Measurements from ENCODE around the gene MOSMO.
"Not testable (repeated sequence)": the region's sequence is repeated elsewhere in the genome, so short reads cannot be mapped to it uniquely, and the experiment has no call there.

MOSMO gene

DNA sequence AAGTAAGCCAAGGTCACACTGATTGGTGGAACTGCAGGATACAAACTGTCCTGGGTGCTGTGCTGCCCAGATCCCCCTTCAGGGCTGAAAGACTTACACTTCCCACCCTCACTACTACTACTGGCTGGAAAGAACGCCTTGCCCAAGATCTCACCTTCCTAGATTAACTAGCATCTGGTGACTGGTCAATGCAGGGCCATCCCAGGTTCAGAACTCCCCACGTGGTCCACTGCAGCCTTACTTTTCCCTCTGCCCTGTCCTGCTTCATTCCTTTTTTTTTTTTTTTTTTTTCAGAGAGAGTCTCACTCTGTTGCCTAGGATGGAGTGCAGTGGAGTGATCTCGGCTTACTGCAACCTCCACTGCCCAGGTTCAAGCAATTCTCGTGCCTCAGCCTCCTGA lies 4.7 kb upstream of the MOSMO start:
- no peak for DNase-seq (ENCODE audit: low read depth)

DNA sequence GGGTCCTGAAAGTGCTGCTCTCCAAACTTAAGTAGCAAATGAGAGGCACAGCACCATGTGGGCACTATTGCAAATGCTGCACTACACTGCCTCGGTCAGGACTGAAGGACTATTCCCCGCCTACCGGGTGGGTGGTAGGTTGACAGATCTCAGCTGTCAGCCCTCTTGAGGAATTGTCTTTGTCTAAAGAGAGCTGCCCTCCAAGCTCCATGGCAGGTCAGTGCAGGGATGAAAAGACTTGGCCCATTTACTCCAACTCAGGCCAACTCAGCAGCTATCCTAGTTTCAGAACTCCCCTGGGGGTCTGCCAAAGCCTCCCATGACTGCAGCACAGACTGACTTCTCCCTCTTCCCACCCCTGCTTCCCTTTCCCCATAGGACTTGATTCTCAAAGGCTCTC lies 3.6 kb upstream of the MOSMO start:
- no peak for DNase-seq (ENCODE audit: low read depth)

DNA sequence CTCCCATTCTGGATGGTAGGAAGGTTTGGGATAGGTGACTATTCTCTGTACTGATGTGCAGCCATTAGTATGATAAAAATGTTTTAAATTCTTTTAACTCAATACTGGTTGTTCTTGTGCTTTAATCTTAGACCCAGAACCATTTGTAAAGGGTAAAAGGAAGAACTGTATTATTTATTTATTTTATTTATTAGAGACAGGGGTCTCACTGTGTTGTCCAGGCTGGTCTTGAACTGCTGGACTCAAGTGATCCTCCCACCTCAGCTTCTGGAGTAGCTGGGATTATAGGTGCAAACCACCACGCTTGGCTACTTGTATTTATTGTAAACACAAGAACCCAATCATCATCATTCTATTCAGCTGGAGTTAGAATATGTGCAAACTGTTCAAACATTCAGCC lies 2.2 kb upstream of the MOSMO start:
- DNase-seq (ENCODE audit: low read depth): no peak

DNA sequence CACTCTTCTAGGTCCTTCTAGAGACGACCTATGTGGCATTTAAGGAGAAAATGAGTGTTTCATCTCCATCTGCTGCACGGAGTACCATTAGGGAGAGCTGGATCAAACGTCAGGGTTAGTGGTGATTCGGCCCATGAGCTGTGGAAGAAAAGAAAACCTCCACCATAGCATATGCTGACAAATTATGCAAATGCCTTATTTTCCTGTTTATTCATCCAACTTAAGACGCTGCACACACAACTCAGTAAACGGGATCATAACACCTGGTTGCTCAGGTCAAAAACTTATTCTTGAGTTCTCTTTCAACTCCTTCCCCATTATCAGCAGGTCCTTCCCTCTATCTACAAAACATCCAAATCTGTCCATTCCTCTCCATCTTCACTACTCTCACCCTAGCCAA lies 1.3 kb upstream of the MOSMO start:
- DNase-seq (ENCODE audit: low read depth): no peak

DNA sequence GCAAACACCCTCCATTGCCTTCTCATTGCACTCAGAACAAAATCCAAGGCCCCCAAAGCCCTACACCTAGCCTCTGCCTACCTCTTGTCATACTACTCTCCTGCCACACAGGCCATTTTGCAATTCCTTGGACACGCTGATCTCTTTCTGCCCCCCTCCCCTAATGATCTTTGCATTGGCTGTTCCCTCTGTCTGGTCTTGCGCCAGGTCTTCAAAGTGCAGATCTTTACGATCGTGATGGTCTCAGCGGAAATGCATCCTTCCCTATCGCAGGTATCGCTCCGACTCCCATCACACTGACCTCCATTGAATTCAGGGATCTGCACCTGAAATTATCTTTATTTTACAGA lies 777 bp upstream of the MOSMO start:
- no peak for DNase-seq (ENCODE audit: low read depth)

DNA sequence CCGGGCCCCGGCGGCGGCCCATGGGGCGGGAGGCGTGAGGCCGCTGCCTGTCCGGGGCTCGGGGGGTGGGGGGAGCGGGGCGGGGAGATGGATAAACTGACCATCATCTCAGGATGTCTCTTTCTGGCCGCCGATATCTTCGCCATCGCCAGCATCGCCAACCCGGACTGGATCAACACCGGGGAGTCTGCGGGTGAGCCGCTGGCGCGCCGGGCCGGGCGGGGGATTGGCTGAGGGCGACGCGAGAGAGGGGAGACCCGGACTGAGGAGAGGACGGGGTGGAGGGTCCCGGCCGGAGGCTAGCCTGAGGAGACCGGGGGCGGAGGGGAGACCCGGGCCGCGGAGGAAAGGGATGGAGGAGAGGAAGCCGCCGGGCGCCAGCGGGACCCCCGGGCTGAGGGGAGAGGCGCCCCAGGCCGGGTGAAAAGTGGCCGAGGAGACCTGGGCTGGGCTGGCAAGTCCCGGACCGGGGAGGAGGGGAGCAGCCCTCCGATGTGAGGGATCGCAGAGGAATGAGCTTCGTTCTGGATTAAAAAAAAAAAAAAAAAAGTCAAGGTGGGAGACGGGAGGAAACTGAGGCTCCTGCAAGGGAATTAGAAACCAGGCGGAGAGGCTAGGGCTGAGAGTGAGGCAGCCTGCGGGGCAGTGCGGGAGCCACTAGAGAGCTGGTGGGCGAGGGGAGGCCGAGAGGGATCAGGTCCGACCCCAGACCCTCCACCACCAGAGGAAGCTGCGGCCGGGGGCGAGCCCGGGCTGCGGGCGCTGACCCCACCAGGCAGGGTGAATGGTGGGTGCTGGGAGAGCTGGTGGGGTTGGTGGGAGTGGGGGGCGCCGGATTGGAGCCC lies 526 bp downstream of the MOSMO start:
- DNase-seq (ENCODE audit: low read depth): no peak

DNA sequence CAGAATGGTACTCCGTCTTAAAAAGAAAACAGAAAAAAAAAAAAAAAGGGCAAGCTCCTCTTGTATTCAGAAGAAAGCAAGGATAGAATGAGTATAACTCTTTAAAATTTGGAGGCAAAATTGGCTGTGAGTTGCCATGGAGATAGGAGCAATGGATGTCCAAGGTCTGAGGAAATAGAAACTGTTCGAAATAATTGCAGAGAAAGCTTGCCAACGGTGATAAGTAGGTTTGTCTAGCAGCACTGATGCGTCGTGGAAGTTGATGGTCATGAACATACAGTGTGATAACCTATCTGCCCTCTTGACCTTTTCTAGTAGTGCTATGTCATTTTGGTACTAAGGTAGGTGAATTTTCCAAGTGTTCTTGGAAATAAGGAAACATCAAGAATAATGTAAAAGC lies 3.0 kb downstream of the MOSMO start:
- no peak for DNase-seq (ENCODE audit: low read depth)

DNA sequence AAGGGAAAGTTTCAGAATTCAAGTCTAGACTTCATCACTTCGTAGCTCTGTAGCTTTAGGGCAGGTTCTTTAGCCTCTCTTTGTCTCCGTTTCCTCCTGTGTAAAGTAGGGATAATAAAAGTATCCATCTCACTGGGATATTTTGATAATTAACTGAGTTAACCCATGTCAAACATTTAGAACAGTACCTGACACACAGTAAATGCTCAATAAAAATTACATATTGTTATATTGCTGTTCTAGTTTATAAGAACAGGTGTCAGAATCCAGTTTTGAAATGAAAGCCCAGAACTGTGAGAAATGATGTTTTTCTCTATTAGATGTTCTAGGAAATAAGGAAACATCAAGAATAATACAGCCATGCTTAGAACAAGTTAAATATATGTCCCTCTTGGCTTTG lies 4.3 kb downstream of the MOSMO start:
- DNase-seq (ENCODE audit: low read depth): no peak

DNA sequence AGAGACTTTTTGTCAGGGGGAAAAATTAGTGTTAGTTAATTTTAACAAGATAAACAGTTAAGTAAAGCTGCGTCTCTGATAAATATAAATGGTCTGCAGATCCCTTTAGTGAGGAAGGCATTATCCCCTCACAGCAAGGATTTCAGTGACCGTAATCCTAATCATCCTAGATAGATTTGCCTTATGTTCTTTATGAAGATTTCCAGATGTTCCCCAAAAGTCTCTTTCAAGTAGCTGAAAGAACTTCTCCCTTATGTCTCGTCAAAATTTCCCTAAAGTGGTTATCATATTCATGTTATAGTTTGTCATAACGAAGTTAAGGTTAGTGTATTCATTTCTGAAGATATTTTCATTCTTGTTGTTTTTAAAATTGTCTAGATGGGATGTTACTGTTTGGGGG lies 5.6 kb downstream of the MOSMO start:
- no peak for DNase-seq (ENCODE audit: low read depth)

DNA sequence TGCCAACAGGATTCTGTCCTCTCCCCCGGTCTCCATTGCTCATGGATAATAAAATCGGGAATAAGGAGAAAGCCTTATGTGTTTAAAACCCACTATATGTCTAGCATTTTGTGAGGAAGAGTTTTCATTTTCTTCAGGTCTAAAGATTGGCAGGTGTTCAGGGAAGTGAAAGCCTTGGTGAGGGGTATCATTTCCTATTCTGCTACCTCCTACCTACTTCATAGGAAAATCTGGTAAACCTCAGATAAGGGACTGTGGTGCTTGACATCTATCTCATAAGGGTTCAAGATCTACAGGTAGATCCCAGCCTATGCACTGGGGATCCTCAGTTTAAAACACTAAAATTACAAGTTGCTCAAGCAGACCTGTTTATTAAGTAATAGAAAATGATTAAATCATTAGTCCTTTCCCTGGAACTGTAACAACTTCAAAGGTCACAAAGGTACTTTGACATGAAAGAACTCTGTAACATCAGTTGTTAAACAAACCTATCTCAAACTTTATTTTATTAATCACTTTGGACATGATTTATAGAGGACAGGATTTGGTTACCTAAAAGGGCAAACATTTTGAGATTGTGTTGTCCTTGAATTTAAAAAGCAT lies 6.5 kb downstream of the MOSMO start:
- DNase-seq (ENCODE audit: low read depth): no peak

DNA sequence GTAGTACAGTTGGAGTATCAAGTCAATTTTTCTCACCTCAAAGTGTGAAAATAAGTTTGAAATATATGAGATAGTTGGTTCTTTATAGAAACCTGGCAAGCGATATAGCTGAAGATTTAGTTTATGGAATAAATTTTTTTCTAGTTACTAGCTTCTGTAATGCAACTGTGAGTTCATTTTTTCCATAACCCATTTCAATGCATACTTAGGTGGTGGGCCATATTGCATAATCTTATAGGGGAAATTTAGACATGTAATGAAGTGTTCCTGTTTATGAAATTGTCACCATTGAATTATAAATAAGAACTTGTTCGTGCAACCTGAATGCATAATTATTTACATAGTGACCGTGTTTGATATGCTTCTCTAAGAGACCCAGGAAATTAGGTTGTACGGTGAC lies 9.0 kb downstream of the MOSMO start:
- no peak for DNase-seq (ENCODE audit: low read depth)

DNA sequence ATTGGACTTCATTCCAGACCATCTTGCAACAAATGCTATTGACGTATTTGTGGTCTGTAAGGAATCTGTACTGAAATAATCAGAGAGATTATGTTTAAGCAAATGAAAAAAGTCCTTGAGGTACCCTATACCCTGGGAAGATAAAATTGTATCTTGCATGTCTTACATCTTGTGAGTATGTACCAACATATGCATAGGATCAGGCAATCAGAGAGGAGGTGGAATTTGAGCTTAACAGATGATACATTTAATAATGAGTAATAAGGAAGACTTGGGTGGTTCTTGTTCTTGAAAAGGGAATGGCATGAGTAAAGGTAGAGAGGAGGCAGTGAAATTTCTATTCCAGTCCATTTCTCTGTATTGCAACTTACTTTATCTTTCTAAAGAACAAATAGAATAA lies 10.6 kb downstream of the MOSMO start:
- DNase-seq (ENCODE audit: low read depth): no peak

DNA sequence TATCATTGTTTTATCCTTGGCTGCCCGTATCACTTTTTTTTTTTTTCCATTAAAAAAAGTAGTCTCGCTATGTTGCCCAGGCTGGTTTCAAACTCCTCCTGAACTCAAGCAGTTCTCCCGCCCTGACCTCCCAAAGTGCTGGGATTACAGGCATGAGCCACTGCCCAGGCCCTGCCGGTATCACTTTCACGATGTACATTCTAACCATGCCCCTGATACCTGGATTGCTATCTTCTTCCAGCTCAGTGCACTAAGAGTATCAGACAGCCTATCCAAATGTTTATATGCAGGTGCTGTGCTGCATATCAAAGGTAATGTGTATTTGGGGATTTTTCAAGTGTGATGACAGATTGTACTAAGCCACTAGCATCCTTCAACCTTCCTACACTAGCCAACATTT lies 14.2 kb downstream of the MOSMO start:
- DNase-seq (ENCODE audit: low read depth): no peak

DNA sequence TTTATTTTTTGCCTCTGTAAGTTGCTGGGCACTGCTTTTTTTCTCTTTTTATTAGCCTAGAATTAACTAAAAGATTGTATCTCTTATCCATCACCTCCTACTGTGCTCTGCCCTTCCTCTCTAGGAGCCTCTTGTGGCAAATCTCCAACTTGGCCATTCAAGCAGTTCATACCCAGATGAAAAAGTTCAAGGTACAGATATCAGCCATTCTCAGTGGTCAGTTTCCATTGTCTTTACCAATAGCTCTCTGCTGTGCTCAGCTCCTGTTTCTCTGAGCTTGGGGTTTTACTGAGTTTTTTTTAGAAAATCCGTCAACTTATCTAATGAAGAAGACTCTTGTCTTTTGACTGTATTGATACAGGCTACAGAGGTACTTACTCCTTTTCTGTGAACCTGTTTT lies 15.6 kb downstream of the MOSMO start:
- DNase-seq (ENCODE audit: low read depth): no peak

DNA sequence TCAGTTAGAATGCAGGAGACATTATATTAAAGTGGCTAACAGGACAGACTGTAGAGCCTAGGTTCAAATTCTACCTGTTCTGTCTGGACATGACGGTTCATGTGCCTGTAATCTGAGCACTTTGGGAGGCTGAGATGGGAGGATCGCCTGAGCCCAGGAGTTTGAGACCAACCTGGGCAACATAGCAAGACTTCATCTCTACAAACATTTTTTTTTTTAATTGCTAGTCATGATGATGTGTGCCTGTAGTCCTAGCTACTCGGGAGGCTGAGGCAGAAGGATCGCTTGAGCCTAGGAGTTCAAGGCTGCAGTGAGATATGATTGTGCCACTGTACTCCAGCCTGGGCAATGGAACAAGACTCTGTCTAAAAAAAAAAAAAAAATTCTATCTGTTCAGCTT lies 16.9 kb downstream of the MOSMO start:
- DNase-seq (ENCODE audit: low read depth): not testable (repeated sequence)

DNA sequence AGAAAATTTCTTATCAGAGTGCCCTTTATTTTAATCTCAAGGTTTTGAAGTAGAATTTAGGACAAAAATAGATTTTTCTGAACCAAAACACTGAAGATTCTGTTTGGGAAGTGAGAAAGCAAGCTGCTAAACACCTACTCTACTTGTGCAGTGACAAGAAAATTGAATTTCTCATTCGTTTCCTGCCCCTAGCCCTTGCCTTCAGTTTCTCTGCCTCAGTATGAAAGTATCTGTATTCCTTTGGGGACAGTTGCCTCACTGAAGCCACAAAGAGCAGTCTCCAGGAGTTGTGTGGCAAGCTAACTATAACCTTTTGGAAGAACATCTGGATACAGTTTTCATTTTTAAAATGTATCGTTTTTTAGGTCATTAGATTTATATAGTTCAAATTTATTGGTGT lies 19.7 kb downstream of the MOSMO start:
- no peak for DNase-seq (ENCODE audit: low read depth)

DNA sequence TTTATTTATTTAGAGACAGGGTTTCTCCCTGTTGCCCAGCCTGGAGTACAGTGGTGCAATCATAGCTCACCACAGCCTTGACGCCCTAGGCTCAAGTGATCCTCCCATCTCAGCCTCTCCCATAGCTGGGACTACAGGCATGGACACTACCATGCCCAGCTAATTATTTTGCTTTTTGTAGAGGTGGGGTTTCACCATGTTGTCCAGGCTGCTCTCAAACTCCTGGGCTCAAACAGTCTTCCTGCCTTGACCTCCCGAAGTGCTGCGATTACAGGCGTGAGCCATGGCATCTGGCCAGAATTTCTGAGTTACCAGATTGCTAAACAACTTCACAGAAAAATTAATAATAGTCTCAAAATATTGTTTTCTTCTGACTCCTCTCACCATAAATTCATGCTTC lies 21.7 kb downstream of the MOSMO start:
- DNase-seq (ENCODE audit: low read depth): no peak

DNA sequence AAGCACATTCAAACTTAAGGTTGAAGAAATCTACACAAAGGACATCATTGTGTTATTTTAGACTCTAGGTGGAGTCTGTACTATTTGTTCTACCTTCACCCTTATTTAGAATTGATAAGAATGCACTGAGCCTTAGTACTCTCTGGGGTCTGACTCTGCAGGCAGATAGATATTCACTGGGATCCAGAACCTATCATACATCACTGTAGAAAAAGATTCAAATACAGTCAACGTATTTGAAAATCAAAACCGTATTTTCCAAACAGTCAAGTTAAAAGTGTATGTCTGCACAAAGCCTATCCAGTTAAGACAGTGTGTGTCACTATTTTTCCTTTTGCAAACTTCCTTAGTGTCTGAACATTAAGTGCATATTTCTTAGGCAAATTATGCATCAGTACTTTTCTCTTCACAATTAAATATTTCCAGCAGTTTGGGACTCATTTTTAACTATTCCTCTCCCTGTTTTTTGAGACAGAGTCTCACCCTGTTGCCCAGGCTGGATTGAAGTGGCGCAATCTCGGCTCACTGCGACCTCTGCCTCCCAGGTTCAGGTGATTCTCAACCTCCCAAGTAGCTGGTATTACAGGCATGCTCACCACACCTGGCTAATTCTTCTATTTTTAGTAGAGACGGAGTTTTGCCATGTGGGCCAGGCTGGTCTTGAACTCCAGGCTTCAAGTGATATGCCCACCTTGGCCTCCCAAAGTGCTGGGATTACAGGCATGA lies 22.3 kb downstream of the MOSMO start:
- DNase-seq (ENCODE audit: low read depth): no peak

DNA sequence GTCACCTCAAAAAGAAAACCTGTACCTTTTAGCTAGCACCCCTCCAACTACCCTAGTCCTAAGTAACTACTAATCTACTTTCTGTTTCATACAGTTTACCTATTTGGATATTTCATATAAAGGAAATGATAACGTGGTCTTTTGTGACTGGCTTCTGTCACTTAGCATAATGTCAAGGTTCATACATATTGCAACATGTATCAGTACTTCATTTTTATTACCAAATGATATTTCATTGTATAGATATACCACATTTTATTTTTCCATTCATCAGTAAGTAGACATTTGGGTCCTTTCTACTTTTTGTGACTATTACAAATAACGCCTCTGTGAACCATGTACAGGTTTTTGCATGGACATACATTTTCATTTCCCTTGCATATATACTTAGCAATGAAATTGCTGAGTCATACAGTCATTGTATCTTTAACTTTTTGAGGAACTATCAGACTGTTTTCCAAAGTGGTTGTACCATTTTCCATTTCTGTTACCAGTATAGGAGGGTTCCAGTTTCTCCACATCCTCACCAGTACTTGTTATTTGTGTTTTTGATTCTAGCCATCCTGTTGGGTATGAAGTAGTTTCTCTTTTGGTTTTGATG lies 23.7 kb downstream of the MOSMO start:
- DNase-seq (ENCODE audit: low read depth): no peak

DNA sequence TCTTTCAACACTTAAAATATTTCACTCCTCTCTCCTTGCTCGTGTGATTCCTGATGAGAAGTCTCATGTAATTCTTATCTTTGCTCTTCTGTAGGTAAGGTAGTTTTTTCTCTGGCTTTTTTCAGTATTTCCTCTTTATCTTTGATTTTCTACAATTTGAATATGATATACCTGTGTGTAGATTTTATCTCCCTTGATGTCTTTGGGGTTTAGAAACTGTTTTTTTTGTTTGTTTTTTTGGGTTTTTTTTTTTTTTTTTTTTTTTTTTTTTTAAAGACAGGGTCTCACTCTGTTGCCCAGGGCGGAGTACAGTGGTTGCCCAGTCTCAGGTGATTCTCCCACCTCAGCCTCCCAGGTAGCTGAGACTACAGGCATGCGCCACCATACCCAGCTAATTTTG lies 26.6 kb downstream of the MOSMO start:
- no peak for DNase-seq (ENCODE audit: low read depth)

DNA sequence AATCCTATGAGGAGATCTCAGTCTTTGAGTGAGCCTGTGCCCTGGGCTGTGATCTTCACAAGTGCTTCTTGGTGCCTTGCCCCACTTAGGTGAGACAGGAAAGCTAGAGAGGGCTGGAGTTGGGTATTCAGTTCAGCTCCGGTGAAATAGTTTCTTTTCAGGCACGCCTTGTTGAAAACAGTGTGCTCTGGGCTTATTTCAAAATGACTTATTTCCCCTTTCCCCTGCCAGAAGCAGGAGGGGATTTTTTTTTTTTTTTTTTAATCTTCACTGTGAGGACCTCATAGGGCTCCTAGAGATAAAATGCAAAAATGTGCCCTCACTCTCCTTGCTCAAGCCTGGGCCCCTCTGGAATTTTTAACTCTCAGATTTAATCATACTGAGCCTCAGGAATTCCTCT lies 27.2 kb downstream of the MOSMO start:
- no peak for DNase-seq (ENCODE audit: low read depth)

DNA sequence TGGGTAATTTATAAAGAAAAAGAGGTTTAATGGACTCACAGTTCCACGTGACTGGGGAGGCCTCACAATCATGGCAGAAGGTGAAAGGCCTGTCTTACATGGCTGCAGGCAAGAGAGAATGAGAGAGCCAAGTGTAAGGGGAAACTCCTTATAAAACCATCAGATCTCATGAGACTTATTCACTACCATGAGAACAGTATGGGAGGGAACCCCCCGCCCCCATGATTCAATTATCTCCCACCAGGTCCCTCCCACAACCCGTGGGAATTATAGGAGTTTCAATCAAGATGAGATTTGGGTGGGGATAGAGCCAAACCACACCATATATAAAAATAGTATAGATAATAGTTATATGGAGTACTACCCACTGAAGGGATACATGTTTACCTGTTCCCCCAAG lies 36.0 kb downstream of the MOSMO start:
- not testable (repeated sequence) for DNase-seq (ENCODE audit: low read depth)

DNA sequence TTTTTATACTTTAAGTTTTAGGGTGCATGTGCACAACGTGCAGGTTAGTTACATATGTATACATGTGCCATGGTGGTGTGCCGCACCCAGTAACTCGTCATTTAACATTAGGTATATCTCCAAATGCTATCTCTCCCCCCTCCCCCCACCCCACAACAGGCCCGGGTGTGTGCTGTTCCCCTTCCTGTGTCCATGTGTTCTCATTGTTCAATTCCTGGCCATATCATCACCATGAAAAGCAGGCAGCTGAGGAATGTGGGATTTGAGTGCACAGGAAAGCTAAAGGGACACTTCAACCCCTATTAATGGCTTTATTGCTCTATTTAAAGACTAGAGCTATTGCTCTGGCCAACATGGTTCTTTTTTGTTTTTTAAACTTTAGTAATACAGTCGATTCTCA lies 38.0 kb downstream of the MOSMO start:
- DNase-seq (ENCODE audit: low read depth): not testable (repeated sequence)
